Epithelial cell of prostate (primary cell): ENCODE data around the gene MMP2.

ENCODE experiments used
- DNase-seq: peaks from one replicate; pipeline ENCODE4 v3.0.0-alpha.2; 2011; ENCODE audit warnings: low read depth, low spot score
- H3K27ac ChIP-seq: fragments of 450-650 bp; 2 replicates; pipeline ENCODE4 v1.5.1; 2017; ENCODE audit warnings: mild to moderate bottlenecking

The MMP2 gene

GRCh38 chr16:55508941-55509931, 30.2 kb downstream of the MMP2 start, which contains the start of gene LPCAT2:
Gene LPCAT2 (plus strand): TSS chr16:55509072. CDS start chr16:55509182, 110 bp downstream.
- DNase-seq, result peak; percentile 48
- H3K27ac ChIP-seq, result peak within 1 kb of the TSS; percentile 69

GRCh38 chr16:55510185-55510805, 31.3 kb downstream of the MMP2 start:
- DNase-seq, result no peak
- H3K27ac ChIP-seq, result no peak overlapping the region

GRCh38 chr16:55512941-55513340, 33.9 kb downstream of the MMP2 start:
- DNase-seq, result no peak
- H3K27ac ChIP-seq, result no peak overlapping the region

- H3K27ac ChIP-seq, result no peak overlapping the region
- no peak for DNase-seq
These were observed 34.6 kb downstream of the MMP2 start for GRCh38 chr16:55513616-55514015.

- DNase-seq, result no peak
- H3K27ac ChIP-seq, result no peak overlapping the region
These were observed 36.1 kb downstream of the MMP2 start for GRCh38 chr16:55515111-55515510.

- H3K27ac ChIP-seq, result no peak overlapping the region
- DNase-seq, result no peak
These were observed 42.8 kb downstream of the MMP2 start for GRCh38 chr16:55521792-55522191.

GRCh38 chr16:55526441-55526840, 47.4 kb downstream of the MMP2 start:
- no peak overlapping the region for H3K27ac ChIP-seq
- no peak for DNase-seq

- DNase-seq, result no peak
- H3K27ac ChIP-seq, result no peak overlapping the region
These were observed 48.9 kb downstream of the MMP2 start for GRCh38 chr16:55527885-55528284.

- no peak overlapping the region for H3K27ac ChIP-seq
- DNase-seq, result no peak
These were observed 50.0 kb downstream of the MMP2 start for GRCh38 chr16:55529018-55529417.

- H3K27ac ChIP-seq, result no peak overlapping the region
- DNase-seq, result no peak
These were observed 51.4 kb downstream of the MMP2 start for GRCh38 chr16:55530316-55530856.

- DNase-seq, result no peak
- H3K27ac ChIP-seq, result no peak overlapping the region
These were observed 53.2 kb downstream of the MMP2 start for GRCh38 chr16:55532227-55532626.

GRCh38 chr16:55534756-55535155, 55.8 kb downstream of the MMP2 start:
- DNase-seq, result no peak

GRCh38 chr16:55539049-55539448, 60.1 kb downstream of the MMP2 start:
- DNase-seq, result no peak
- no peak overlapping the region for H3K27ac ChIP-seq

More at GRCh38 chr16:55534756-55535155, 55.8 kb downstream of the MMP2 start:
- no peak overlapping the region for H3K27ac ChIP-seq

- no peak overlapping the region for H3K27ac ChIP-seq
- DNase-seq, result no peak
These were observed 60.5 kb downstream of the MMP2 start for GRCh38 chr16:55539488-55539887.

GRCh38 chr16:55540221-55540620, 61.2 kb downstream of the MMP2 start:
- no peak overlapping the region for H3K27ac ChIP-seq
- no peak for DNase-seq

- no peak for DNase-seq
- no peak overlapping the region for H3K27ac ChIP-seq
These were observed 63.6 kb downstream of the MMP2 start for GRCh38 chr16:55542459-55543082.

- H3K27ac ChIP-seq, result no peak overlapping the region
- DNase-seq, result no peak
These were observed 64.5 kb downstream of the MMP2 start for GRCh38 chr16:55543472-55543871.

- peak overlapping the region; percentile 67 for H3K27ac ChIP-seq
- peak; percentile 56 for DNase-seq
These were observed 73.6 kb downstream of the MMP2 start for GRCh38 chr16:55552621-55553020.

- peak overlapping the region; percentile 37 for H3K27ac ChIP-seq
- DNase-seq, result no peak
These were observed 76.4 kb downstream of the MMP2 start for GRCh38 chr16:55555436-55555835.
